DMS114 treated with DMSO at 0.1 percent for 48 hours (cell line): ENCODE measurements around the gene RAPH1.

Experiments used
- DNase-seq: peaks from one replicate; lab custom pipeline; 2025; ENCODE audit not compliant: unreplicated experiment; lab: John Stamatoyannopoulos, UW

The RAPH1 gene

GRCh38 chr2:203535078-203535783 is at the start of gene RAPH1:
Gene RAPH1 (minus strand): TSS chr2:203535301. CDS start chr2:203495353, 39,948 bp downstream.
- peak; percentile 64 for DNase-seq

GRCh38 chr2:203584784-203585183 is 49.7 kb upstream of the RAPH1 start:
- no peak for DNase-seq

- DNase-seq, result no peak
Measured at GRCh38 chr2:203583701-203584100, 48.6 kb upstream of the RAPH1 start.

GRCh38 chr2:203583084-203583695 is 48.1 kb upstream of the RAPH1 start:
- DNase-seq, result no peak

GRCh38 chr2:203582468-203582867 is 47.4 kb upstream of the RAPH1 start:
- DNase-seq, result no peak

GRCh38 chr2:203580844-203581243 is 45.7 kb upstream of the RAPH1 start:
- no peak for DNase-seq

- DNase-seq, result no peak
Measured at GRCh38 chr2:203579730-203580129, 44.6 kb upstream of the RAPH1 start.

GRCh38 chr2:203578759-203579643 is 43.9 kb upstream of the RAPH1 start:
- no peak for DNase-seq

GRCh38 chr2:203574824-203575223 is 39.7 kb upstream of the RAPH1 start:
- no peak for DNase-seq

- no peak for DNase-seq
Measured at GRCh38 chr2:203572316-203572715, 37.2 kb upstream of the RAPH1 start.

- no peak for DNase-seq
Measured at GRCh38 chr2:203569677-203570316, 34.7 kb upstream of the RAPH1 start.

GRCh38 chr2:203567691-203568090 is 32.6 kb upstream of the RAPH1 start:
- DNase-seq, result no peak

GRCh38 chr2:203566161-203566560 is 31.1 kb upstream of the RAPH1 start:
- DNase-seq, result no peak

GRCh38 chr2:203565076-203565475 is 30.0 kb upstream of the RAPH1 start:
- no peak for DNase-seq

- no peak for DNase-seq
Measured at GRCh38 chr2:203562268-203562667, 27.2 kb upstream of the RAPH1 start.

GRCh38 chr2:203559641-203560040 is 24.5 kb upstream of the RAPH1 start:
- DNase-seq, result no peak

- no peak for DNase-seq
Measured at GRCh38 chr2:203553784-203554183, 18.7 kb upstream of the RAPH1 start.

- DNase-seq, result no peak
Measured at GRCh38 chr2:203551778-203552177, 16.7 kb upstream of the RAPH1 start.

- no peak for DNase-seq
Measured at GRCh38 chr2:203550266-203550665, 15.2 kb upstream of the RAPH1 start.

- no peak for DNase-seq
Measured at GRCh38 chr2:203549406-203549805, 14.3 kb upstream of the RAPH1 start.

GRCh38 chr2:203548887-203549286 is 13.8 kb upstream of the RAPH1 start:
- no peak for DNase-seq
